NCI-H748 treated with DMSO at 0.1 percent for 48 hours (cell line): ENCODE results near the gene PPP1R3C.

ENCODE experiments used
- DNase-seq: peaks from one replicate; lab custom pipeline; 2025; lab: John Stamatoyannopoulos, UW

PPP1R3C gene

DNA sequence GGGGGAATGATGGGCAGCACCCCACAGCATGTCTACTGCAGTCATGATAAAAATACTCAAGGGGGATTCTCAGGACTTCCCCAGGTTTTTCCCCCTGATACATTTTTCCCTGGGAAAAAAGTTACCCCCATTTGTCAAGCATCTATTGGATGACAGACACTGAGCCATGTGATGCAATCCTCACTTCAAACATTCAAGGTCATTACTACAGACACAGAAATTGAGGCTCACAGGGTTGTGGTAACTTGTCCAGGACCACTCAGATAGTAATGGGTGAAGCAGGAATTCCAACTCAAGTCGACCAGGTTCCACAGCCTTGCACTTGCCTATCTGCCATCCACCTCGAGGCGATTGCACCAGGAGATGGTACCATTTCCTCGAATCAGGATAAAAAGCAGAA lies 31.7 kb downstream of the PPP1R3C start:
- DNase-seq, result no peak

DNA sequence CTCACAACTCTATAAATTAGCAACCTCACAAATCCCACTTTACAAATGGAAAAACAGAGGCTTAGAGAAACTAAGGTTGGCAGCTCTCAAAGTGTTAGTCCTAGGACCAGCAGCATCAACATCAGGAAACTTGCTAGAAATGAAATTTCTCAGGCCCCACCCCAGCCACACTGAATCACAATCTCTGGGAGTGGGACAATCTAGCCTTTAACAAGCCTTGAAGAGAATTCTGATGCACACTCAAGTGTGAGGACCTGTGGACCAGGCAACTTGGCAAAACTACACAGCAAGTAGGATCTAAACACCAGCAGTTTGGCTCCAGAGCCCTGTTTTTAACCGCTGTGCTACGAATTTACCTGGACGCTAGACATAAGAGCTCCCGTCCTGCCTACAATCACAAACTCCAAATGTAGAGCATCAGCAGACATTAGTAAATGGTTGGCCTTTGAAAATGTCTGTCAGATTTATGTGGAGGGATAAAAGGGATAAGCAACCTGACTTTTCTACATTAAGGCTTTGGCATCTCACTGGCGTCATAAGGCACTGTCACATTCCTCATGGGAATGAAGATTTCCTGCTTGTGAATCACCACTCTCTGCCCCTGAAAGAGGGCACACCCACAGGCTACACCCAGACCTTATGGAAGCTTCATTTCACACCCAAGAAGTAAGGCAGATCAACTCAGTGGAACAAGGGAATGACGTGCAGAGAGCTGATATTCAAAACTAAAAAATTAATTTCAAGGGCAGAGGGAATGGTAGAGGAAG lies 34.5 kb downstream of the PPP1R3C start:
- DNase-seq, result no peak

DNA sequence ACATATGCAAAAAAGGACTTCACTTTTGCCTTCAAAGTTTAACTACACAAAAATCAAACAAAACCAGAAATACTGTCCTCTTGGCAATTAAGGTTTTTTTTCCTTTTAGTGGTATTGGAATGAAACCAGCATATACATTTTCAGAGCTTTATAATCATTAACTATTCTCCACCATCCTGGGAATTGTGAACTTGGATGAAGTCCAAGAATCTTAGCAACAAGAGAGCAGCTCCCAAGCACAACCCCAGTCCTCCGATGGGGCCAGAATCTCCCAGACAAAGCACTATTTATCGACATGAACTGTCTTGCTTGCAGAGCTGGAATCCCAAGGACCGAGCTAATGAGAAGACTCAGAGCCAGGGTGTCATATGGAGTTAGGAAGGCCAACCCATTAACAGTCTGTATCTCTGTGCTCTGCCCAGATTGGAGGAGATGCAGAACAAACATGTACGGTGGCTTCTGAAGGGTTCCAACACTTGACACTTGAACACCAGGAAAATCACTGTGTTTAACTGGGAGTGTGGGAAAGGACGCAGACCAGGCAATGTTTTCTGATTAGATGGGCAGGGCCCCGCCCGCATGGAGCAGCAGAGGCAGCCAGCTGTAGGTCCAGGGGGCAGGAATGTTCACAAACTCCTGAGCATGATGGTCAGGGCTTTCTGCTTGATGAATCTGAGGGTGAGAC lies 35.5 kb downstream of the PPP1R3C start:
- DNase-seq, result peak; percentile 28

DNA sequence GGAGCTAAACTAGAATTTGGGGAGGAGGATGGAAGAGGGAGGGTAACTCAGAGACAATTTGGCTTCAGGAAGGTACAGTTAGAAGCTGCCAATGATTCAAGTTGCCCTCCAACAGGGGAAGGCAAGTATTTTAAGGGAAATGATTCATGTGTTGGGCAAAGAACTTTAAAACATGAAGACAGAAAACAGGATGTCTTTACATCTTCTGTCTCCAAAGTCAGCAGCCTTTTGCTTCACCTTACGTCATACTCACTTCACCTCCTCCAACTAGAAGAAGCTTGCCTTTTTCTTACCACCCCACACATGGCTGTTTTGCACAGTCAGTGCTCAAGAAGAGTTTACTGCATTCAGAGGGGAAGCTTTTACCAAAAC lies 36.1 kb downstream of the PPP1R3C start:
- DNase-seq, result no peak

DNA sequence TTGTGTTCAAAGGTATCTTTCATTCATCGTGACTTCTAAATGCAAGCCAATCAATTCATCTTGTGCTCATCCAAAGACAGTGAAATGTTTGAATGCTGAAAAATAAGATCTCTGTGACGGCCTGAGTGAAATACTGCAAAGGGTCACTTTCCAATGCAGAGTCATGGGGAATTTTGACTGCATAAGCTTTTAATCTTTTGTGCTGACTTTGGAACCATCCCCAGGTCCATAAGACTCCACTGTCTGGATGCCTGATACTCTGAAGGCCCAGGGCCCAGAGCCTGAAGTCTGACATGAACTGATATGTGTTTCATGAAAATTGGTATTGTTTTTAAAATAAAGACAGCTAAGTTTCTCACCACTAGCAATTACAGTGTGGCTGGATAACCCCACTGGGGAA lies 39.0 kb downstream of the PPP1R3C start:
- DNase-seq, result no peak

DNA sequence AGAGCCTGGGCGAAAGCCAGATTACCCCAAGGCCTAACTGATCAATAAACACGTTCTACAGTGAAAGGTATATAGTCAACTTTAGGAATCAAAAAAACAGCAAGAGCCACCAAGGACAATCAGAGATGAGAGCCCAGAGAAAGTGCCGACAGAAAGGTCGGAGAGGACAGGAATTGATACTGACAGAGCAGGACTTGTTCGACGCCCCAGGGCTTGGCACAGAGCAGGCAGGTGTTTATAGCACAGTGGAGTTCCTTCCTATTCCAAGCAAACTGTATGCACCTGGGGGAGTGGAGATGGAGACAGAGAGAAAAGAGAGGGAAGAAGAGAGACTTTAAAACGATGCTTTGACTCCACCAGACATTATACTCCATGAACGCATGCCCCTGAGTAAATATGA lies 39.5 kb downstream of the PPP1R3C start:
- DNase-seq, result no peak

DNA sequence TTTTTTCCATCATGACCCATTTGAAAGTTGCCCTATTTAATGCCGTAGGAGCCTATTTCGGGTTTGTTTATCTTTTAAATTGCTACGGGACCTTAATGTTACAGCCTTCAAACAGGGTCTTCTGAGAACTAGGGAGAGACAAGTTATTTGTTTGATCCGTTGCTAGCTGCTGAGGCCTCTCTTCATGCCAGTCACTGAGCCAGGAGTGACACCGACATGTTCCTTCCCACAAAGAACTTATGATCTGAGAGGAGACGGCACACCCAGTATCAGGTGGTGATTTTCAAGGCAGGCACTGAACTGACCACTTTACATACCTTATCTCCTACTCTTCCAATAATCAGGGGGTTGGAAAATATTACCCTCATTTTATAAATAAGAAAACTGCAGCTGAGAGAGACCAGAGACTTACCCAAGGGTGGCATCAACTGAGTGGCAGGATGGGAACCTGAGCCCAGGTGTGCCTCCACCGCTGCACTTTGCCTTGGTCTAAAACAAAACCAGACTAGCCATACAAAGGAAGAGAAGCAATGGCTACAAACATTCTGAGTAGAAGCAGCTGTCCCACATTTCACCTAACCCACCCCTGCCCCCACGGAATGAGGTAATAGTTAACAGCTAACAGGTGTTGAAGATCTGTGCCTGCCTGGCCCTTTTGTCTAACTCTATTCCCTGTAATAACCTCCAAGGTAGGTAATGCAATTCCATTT lies 40.5 kb downstream of the PPP1R3C start:
- DNase-seq, result no peak

DNA sequence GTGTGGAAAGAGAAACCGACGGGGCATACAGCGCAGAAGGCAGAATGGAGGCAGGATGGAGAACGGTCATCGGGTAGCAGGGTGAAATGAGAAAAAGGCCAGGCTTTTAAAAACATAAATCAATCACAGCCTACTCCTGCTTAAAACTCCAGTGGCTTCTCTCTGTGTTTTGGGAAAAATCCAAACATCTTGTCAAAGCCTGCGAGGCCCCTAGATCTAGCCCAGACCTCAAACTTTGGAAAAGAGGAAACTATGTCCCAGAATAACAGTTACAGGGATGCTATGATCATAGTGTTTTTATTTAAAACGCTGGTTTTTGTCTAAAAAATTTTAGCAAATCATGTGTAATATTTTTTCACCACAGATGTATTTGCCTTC lies 41.1 kb downstream of the PPP1R3C start:
- no peak for DNase-seq

DNA sequence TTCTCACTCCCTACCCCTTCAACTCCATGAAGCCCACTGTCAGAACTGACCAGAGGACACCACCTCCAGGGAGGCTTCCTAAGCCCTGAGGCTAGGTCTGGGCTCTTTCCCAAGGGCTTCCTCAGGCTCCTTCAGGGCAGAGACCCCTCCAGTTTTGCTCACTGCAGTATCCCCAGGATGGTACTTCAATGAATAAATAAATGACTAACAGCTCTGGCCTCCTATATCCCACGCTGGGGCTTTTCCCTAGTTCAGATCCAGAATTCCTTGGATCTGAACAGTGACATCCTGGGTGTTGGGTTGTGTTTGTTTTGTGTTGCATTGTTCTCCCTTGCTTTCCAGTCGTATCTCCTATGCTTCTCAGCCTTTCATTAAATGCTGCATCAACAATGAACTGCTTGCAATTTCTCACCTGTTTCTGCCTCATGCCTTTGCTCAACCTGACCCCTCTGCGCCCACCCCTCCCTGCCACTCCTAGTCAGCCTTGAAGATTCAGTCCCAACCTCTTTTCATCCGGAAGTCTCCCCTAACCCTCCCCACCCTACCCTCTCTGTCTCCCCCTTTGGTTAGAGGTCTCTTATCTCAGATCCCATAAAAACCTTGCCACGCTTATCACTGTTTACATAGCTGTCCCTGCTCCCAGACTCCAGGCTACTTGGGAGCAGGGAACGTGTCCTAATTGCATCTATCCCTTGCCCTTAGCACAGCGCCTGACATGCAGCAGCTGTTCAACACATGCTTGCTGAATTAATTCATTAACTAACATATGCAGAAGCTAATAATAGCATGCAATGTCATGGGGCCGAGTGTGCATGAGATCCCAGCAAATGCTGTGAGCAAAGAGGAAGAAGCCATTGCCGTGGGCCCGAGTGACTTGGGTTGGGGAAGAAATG lies 41.7 kb downstream of the PPP1R3C start:
- DNase-seq, result no peak

DNA sequence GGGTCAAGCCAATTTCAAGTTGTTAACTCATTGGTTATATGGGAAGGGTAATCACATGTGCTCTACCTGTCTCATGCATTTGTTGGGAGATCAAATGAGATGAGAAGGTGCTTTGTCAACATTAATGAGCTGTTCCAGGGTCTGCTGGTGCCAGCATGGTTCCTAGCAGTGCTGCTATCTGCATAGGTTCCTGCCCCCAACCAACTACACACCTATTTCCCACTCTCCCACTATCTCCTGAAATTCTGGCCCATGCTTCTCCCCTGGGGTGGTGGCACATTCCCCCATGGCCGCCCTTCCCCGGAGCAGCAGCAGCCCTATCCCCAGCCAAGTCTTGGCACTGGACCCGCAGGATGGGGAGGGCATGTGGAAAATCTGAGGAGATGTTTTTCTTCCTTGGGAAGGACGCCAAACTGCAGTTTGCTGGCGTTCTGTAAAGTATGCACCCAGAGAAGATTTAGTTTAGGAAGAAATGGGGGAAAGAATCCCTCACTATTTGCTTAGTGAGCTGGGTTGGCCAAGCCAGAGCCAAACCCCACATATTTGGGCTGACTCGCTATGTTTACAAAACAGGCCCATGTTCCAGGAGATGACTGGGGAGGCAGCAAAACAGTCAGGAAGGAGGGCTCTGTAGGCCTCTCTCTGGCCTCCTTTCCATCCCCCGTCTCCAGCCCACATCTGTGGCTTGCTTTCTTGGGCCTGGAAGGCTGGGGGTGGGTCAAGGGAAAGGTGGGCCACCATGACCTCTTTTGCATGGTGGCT lies 42.5 kb downstream of the PPP1R3C start:
- no peak for DNase-seq

DNA sequence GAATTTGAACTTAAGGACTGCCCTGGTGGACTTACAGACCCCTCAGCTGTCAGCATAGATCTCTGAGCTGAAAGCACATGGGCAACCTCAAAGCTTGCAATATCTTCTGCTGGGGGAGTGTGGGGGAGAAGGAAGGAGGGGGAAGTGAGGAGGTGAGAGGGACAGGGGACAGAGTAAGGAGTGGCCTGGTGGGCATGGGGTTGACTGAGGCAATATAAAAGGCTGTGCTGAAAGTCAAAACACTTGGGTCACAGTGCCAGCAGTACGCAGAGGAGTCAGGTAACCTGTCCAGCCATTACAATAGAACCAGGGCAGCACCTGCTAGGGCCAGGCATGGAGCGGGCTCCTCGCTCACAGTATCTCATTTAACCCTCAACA lies 43.2 kb downstream of the PPP1R3C start:
- no peak for DNase-seq

DNA sequence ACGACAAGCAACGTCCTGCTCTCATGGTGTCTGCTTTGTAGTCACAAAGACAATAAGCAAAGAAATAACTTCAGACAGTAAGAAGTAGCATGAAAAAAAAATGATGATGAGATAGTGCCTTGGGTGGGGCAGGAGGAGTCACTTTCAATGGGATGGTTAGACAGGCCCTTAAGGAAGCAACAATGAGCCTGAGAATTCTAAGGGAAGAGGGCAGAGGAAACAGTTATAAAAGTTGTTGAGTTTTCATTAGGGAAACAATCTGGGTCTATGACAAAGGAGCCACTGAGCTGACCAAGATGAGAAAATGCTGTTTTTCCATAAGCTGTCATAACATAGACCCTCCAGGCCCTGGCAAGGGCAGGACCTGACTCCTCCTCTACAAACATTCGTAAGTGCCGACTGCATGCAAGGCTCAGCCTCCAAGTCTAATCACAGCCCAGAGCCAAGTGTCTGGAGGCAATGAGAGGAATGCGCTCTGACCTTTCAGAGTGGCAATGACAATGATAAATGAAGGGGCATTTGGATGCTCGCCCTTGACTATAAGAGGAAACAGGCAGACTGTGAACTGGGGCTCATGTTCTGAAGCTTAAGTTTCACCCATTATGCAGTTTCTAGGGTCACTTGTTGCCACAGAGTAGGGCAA lies 43.7 kb downstream of the PPP1R3C start:
- DNase-seq, result no peak

DNA sequence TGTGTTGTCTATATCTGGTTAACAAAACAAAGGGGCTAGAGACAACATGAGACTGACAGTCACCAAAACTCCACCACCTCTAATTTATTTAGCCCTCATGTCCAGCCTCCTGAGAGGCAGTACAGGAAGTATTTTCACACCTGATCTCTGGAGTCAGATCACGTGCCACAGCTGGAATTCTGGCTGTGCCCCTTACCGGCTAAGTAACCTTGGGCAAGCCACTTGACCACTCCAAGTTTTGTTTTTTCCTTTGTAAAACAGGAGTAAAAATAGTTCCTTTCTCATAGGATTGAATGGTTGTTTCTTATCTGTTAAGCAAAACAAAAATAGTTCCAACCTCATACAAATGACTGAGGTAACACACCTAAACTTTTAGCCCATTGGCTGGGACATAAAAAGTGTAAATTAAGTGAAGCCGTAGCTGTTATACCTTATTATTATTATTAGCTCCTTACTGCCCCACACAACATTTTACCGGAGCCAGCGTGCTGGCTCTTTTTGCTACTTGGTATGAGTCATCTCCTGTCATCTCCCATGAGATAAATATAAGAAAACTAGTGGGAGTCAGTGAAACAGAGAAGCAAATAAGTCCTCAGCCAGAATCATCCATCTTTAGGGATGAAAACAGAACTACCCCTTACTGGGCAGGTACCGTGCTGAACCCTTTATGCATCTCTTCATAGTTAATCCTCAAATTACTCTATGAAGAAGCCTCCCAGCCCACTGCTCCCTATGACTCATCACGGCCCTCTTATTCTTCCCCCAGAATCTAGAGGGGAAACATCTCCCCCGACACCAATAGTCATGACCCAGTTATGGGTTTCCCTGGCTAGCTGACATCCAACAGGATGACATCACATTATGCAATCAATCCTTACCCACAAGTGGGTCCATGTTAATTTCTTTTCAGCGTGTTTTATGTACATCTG lies 44.9 kb downstream of the PPP1R3C start:
- no peak for DNase-seq

DNA sequence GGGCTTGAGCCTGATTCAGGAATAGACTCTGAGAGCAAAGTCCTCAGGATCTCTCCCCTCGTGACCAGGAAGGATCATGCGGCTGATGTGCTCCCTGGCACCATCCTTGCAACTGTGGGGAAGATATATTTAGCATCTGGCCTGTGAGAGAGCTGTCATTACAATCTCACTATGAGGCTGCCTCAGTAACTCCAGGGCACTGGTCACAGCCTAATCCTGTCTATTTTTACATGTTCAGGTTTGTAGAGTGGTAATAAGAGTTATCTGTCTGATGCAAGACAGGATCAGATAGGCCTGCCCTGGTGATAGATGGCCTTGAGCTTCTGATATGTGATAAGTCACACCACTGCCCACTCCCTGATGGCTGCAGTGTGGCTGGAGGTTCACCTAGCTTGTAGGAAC lies 50.7 kb downstream of the PPP1R3C start:
- DNase-seq, result no peak

DNA sequence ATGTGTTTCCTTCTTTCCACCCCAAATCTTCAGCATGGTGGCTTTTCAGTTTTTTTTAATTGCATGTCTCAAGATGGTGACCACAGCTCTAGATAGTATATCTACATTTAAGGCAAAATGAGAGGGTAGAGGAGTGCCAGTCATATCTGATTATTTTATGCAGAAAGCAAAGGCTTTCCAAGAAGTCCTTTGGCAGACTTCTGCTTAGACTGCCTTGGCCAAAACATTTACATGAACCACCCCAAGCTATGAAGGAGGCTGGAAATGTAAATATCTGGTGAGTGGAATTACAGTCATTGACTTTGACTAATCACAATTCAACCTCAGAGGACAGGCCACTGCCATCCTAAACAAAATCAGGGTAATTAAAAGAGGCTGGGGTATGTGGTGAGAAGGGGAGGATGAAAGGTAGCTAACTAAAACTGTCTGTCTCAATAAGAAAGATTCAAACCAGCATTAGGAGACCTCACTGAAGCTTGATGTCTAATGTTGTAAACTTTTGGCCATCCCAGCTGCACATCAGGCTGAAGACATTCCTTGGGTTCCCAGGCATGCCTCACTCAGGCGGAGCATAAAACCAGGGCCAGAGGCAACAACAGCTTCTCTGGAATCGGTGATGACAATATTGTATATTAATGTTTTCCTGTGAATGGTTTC lies 53.4 kb downstream of the PPP1R3C start:
- DNase-seq, result no peak
